Activated CD4-positive, alpha-beta T cell treated with anti-CD3 and anti-CD28 coated beads, Interleukin-2, amount 50 U/mL, for 16 hours (primary cell): ENCODE results near the gene ITIH1.

Experiments used
- DNase-seq: peaks from one replicate; pipeline ENCODE4 v3.0.0-alpha.2; 2020

ITIH1 gene

DNA sequence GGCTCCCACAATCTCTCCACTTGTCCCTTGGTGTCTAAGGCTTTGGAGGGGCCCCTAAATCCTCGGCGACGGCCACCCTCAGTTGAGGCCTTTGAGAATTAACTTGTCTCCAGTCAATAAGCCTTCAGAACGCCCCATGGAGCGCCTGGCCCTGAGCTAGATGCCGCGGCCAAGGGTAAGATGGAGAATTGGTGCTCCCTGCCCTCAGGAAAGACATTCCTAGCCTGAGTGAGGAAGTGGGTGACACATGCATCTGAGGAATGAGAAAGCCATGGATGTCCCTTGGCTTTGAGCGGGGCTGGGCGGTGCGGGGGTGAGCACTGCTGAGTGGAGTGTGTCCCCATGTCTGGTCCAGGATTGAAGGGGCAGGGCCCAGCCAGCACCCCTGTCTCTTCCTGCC, 39.8 kb downstream of the ITIH1 start:
- DNase-seq, result no peak

DNA sequence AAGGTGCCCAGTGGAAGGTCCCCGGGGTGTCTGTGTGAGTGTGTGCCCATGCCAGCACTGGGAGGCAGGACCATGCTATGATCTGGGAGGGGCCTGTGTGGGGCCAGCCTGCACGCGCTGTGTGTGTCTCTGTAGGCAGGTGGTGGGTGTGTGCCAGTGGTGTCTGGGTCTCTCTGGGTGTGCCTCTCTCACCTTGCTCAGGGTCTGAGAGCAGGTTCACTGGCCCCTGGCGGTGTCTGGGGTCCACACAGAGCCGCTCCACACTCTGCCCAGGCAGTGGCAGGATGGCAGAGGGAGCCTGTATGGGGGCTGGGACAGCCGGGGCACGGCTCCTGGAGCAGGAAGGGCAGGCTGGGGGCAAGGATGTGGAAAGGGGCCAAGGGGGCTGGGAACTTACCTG, 40.5 kb downstream of the ITIH1 start:
- DNase-seq, result no peak

DNA sequence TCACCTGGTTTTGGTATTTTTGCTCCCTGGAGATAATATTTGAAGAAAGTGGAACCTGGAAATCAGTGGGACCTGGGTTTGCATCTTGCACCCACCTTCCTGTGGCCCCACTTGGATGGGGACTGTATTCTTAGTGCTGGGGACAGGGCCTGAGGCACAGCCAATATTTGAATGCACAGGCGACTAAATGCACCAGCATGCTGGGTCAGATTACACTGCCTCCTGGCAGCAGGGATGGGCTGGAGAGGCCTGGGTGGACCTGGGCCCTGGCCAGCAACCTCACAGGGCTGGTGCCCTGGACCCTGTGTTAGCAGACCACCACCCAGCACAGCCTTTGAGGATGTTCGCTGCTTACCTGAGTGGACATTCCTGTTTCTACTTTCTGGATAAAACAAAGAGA, 42.5 kb downstream of the ITIH1 start:
- no peak for DNase-seq

DNA sequence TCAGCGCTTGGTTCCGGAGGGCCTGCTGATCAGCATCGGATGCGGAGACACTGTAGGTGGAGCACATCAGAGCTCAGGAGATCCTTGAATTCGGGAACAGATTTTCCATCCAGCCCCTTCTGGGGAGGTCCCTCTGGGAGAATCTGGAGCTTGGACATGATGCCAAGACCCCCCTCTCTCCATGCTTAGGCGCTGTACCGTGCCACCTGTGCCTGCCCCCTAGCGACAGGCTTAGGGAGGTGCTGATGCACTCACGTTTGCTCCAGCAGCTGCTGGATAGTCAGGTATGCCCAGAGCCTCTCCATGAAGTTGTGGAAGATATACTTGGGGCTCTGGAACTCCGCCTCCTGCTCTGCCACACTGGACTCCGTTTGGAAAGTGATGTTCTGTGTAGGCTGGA, 43.3 kb downstream of the ITIH1 start:
- DNase-seq, result peak; percentile 23

DNA sequence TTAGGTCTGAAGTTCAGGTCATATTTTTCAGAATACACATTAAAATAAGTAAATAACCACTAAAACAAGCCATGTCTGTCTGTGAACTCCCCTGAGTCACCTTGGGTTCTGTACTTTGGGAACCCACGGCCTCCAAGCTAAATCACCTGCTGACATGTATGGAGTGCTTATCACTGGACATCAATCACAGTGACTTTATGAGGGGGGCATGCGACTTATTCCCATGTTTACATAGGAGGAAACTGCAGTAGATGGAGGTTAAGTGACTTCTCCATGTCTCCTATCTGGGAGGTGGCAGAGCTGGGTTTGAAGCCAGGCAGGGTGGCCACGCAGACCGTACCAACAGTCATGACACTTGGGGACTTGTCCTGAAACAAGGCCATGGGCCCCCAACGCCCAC, 45.0 kb downstream of the ITIH1 start:
- no peak for DNase-seq

DNA sequence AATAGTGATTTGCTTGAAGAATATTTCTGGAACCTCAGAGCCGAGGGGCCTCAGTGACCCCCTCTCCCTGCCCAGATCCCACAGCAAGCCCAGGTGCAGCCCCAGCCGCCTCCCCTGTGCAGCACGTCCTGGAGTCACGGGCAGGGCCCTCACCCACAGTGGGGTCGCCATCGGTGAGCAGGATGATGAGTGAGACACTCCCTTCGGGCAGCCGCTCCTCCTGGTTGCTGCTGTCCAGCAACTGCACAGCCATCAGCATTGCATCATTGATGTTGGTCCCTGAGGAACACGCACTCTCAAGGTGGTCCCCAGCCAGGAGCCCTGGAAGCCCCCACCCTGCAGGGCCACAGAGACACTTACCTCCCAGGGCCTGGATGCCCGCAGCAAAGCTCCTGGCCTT, 46.6 kb downstream of the ITIH1 start:
- no peak for DNase-seq

DNA sequence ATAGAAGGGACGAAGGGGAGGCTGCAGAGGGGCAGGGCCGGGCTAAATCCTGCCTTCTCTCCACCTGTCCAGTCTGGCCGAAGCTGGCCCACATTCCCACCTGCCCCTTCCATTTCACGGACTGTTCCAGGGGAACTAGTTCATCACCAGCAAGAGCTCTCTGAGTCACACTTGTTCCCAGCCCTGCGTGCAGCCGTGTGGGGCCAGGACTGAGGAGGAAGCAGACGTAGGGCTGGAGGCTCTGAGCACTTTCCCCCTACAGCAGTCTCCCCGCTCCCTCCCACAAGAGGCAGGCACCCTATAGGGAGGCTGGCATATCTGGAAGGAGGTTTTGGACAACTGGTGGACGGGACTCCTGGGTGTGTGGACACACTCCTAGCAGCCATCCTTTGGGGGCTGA, 50.0 kb downstream of the ITIH1 start:
- DNase-seq, result no peak

DNA sequence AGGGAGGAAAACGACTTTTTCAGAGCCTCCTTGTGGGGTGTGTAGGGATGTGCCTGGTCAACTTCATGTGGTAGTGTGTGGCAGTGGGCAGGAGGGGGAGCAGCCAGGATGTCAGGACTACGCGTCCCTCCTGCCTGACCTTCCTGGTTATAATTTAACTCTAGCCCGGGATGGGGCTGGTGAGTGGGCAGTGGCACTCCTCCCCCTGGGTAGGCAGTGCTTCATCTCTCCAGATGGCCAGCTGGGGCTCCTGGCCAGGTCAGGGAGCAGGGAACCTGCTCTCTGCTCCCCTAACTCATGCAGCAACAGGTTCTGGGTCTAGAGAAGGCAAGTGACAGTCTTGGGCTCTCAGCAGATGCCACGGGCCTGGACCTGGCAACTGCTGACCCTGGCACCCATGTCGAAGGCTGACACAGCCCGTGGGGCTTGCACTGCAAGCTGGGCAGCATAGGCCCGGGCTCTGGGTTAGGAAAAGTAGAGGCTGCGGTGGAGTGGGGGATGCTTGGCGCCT, 50.5 kb downstream of the ITIH1 start:
- no peak for DNase-seq

DNA sequence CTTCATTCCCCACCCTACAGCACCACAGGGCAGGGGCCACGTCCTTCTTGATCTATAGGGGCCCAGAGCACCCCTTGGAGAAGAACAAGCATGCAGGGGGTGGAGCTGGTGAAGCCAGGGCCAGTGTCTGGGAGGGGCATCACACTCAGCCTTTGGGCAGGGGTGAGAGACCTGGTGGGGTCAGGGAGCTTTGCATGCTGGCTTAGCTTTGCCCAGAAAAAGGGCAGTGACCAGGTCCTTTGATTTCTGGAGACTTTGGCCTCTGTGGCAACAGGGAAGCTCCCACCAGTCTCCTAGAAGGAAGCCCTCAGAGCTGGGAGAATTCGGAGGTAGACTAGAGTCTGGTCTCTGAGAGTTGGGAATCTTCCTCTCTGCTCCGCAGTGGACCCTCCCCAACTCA, 52.1 kb downstream of the ITIH1 start:
- DNase-seq, result no peak

DNA sequence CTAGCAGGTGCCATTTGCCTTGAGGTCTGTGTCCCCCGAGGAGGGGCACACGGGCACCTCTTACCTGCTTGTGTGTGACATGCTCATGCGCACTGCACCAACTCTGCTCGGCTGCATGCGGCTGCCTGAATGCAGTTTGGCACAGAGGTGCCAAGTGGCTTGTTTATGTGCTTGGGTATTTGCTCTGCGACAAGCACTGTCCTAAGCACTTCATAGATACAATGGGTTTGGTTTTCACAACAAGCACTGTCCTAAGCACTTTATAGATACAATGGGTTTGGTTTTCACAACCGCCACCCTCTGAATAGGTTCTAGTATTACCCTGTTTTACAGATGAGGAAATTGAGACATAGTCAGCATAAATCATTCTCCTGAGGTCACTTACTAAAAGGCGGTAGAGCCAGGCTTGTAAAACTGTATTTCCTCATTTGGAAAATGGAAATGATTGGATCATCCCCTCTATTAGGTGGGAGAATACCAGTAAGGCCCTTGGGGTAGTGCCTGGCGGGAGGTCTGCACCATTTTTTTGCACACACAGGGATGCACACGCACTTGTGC, 52.6 kb downstream of the ITIH1 start:
- no peak for DNase-seq

DNA sequence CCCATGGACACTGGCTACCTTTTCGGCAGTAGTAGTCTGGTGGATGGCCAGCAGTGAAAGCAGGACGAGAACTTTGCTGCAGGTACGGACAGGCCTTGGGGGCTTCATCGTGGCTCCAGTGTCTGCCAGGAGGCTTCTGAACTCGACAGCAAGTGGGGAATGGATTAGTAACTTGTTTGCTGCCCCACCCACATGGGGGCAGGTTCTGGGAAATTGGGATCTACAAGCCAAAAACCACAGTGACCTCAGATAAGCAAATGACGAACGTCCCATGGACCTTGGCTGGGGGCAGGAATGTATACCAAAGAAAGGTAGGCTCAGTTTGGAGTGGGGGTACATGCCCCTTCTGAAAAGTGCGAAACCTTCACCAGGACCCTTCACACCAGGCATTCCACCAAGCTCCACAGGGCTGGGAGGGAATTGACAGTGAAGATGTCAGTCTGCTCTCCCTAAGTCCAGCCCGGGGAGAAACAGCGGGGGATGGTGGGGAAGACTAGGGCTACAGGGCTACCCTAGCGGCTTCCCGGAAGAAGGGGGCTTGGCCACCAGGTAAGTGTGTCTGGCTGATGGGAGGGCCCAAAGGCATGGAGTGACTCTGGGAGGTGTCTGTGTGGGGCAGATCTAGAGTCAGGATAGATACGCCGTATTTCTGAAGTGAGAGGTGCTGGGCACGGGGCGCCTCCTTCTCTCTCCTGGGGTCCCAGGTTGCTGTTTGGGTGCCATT, 53.3 kb downstream of the ITIH1 start, which contains the start of gene ITIH4:
Gene ITIH4 (minus strand): TSS at position 138 of the 724 bp plus-strand sequence. CDS start 30 bp downstream, at position 108.
- no peak for DNase-seq

DNA sequence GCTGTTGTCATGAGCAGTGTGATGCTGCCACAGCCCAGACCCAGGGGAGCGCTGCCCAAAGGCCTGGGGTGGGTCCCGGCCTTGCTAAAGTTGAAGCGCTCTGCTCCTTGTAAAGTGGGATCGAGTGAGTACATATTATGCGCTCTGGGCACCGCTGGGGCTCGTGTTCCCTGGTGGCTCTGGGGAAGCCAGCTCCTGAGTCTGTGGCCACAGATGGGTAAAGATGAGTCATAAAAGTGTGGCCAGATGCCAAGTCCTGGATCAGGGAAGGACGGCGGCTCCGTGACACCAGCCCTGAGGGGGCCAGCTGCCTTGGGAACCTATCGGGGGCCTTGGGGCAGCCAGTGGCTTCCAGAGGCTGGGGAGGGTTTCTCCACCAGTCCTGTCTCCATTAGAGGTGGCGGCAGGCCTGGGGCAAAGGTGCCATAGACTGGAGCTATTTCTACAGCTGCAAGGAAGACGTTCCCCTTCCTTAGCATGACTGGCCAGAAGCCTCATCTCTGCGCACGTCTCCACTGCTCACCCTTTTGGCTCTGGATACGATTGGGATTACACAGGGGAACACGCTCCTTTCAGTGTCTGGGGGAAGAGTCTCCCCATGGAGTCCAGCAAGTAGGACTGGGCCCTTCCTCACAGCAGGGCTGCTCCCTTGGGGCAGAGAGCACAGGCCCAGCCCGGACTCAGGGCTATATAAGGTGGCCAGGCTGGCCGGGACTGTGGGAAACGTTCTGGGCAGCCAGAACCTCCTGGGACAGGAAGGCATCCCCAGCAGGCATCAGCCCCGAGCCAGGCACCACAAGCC, 54.3 kb downstream of the ITIH1 start:
- DNase-seq, result no peak

DNA sequence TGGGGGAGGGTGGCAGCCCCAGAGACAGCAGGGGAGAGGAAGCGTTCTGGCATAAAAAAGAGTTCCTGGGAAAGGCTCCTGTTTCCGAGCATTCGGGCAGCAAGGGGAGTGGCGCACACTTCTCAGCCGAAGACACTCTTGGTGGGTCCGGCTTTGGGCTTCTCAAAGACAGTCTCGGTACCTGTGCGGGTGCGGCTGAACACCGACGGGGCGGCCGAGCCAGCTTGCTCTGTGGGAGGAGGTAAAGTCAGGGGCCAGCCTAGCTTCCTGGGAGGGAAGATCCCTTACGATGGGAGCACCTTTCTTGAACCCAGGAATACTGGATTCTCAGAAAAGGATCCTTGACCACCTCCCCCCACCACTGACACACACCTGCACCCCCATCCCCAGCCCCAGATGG, 55.8 kb downstream of the ITIH1 start:
- no peak for DNase-seq

DNA sequence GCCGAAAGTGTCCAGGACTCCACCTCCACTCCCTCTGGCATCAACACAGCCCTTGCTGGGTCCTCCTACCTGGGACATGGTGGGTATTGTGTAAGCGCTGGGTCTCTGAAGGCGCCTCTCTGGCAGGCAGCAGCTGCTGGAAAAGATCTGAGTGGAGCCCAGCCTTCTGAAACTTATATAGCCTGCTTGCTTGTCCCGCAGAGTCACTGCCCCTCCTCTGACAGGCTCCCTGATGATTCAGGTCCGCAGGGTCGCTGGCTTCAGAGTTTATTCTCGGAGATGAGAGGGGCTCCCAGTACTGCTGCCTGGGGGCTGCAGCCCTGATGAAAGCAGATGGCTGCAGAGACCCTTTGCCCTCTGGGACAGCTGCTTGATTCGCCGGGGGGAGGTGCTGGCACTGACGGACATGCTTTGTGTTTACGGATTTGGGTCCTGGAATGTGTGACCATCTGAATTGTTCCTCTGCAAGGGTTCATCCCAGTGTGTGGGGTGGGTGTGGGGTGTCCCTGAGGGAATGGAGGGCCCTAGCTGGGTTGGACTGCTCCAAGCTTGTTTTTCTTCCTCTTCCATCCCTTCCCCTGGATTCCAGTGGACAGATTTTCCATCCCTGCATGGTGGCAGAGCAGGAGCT, 57.6 kb downstream of the ITIH1 start, which contains the start of gene MUSTN1:
Gene MUSTN1 (minus strand): TSS at position 149 of the 631 bp plus-strand sequence. CDS start 71 bp downstream, at position 78.
- no peak for DNase-seq

DNA sequence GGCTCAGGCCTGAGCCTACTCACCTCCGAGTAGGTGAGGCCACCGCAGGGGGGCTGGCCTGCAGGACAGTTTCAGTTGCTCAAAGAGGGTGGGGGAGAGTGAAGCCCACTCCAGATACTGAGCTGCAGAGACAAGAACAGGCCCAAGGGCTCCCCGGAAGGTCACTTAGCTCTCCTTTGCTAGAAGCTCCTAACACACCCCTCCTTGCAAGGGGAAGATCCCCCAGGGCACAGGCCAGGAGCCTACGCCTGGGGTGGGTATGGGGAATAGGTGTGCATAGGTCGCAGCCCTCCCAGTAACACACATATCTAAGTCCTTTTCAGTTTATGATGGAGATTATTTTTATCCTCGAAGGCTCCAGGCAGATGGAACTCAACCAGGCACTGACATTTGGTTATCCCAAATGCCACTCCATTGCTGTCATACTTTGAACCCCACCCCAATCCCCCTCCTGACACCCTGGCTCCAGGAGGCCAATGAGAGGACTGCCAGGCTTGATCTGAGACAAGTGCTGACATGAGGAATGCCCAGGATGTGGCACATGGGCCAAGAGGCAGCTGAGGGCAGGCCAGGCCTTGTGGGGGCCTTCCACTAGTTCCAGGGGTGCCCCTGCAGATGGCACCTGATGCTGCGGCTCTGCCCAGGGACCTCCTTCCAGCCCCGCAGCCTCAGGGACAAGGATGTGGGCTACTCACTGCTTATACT, 58.5 kb downstream of the ITIH1 start:
- DNase-seq, result no peak

DNA sequence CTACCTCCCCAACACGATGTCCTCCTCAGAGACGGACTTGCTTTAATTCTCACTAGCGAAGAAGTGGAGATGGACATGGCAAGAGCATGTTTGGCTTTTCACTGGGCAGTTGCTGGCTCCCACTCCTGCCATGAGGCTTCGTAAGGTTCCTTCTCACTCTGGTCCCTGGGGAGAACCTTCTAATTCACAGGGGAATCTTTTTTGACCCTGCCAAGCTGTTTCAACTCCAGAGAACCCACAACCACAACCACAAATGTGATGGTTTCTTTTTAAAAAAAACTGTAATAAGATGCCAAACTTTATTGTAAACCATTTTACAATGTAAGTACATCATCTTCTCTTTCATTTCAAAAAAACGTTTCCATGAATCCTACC, 59.1 kb downstream of the ITIH1 start:
- DNase-seq, result no peak

DNA sequence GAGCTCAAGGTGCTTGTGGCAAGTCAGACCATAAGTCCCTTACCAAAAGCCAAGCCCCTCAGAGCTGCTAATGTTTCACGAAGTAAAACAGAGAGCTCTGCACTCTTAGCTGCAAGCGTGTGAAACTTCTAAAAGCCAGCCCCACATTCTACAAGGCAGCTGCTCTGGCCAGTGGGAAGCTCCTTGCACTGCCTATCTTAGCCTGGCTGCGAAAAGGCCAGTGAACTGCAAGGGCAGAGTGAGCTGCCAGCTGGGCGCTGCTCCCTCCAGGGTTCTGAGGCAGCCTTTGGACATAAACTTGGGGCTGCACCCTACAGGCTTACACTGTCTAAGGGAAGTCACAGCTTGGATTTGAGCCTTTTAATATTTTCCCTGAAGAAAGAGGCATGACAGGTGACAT, 59.6 kb downstream of the ITIH1 start:
- DNase-seq, result no peak

DNA sequence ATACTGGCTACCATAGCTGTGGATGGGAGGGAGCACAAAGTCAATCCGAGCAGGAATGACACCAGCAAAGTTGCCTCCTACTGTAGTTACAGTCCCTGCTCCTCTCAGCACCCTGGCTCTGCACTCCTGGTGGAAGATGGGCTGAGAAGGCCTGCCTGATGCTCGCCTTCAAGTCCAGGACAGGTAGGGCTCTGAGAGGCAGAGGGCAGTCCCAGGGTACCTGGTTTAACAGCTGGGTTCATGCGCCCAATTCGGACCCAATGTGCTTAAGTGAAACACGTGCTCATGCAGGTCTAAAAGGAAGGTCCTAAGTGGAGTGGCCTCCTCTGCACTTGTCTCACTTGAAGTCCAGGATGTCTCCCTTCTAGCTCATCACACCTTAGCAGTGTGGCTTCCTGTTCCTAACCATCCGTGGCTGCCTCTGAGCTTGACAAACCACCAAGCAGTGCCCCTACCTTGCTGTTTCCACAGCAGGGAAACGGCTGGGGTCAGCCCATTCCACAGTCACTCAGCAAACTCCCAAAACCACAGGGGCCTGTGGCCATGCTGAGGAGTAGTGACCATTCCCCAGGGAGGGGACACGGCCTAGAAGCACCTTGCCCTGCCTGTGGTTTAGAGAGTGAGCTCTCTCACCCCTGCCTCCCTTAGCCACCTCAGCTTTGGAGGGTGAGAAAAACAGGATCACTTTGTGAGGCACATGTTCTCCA, 61.3 kb downstream of the ITIH1 start:
- peak; percentile 43 for DNase-seq

DNA sequence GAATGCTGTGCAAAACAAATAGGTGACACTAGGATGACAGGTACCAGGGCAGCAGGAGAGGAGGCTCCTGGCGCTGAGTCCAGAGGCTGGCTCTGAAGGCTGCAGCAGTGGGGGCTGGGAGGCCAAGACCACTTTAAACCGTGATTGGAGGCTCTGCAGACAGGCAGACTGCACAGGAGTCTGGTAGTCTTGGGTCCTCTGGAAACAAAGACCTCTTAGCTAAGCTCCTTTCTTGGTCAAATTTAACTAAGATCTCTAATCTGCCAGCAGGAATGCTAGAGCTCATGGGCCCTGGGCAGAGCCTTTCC, 61.8 kb downstream of the ITIH1 start:
- no peak for DNase-seq

DNA sequence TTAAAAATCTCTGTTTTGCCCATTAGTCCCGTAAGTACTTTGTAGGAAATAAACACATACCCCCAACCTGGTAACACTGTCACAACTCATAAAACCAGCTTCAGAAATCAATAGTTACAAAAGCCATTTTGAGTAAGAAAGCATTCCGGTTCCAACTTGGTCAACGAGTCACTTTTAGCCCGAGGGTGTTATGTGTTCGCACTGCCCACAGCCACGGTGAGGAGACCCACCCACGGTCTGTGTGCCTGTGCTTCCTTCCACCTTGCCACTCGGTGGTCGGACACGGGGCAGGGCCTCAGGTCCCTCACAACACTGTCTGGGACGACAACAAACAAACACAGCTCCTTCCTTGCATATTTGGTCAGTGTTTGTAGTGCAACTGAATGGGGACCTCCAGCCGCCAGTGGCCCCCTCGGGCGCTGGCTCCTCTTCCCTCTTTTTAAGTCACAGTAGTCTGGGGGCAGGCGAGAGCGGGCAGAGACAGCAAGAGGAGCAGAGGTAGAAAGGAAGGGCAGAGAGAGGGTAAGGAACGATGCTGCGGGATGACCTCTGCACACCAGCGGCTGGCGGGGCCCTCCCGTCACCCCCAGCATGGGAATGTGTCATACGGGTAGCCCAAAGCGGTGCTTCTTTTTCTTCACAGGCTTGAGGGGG, 62.6 kb downstream of the ITIH1 start:
- DNase-seq, result no peak

DNA sequence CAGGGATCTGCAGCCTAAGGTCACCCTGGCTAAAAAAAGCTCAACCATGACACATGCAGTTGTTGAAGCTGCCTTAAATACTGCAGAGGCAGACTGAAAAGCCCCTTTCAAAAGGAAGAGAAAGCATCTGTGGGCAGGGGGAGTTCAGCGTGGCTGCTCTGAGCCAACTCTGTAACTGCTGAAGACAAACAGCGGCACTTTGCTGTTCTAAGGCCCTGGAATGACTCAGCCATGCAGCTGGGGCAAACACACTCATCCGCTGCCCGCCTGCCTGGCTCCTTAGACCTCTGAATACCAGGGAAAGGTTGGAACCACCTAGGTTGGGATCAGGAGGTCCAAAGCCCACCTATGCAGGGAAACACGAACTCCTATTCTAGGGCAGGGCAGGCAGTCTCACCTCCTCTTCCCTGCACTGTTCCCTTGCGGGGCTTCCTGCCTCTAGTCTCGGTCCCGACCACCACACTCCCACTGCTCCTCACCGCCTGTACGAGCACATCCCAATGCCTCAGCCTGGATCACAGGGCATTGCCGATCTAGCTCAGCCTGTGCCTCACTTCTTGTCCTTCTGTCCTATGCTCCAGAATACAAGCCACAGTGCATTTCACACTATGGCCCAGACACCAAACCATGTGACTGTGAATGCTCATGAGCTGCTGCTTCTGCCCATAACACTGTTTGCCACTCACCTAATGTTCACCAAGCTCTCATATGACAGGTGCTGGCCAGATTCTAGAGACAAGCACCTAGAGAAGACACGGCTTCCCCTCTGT, 64.0 kb downstream of the ITIH1 start:
- no peak for DNase-seq
